Type B pancreatic cell (in vitro differentiated cells): ENCODE measurements around the gene ANK2. TPM values are rescaled to one million over a fixed set of nuclear protein-coding genes. Genes with fewer than 3 reads are reported as not detected.

Experiments
- DNase-seq: peaks from one replicate; pipeline ENCODE4 v3.0.0; 2021; ENCODE audit warnings: mixed read lengths; ENCODE audit not compliant: unreplicated experiment; ENCODE audit errors: extremely low spot score
- H3K27ac Mint-ChIP-seq: 2 replicates; pipeline ENCODE4 v1.8.0; 2021; ENCODE audit warnings: mild to moderate bottlenecking, mixed read lengths
- H3K27me3 Mint-ChIP-seq: 2 replicates; pipeline ENCODE4 v1.8.0; 2021; ENCODE audit warnings: mixed read lengths
- H3K36me3 Mint-ChIP-seq: 2 replicates; pipeline ENCODE4 v1.8.0; 2021; ENCODE audit warnings: mixed read lengths
- H3K4me1 Mint-ChIP-seq: one replicate; pipeline ENCODE4 v1.8.0; 2021; ENCODE audit warnings: mixed read lengths; ENCODE audit not compliant: unreplicated experiment
- H3K4me3 Mint-ChIP-seq: 2 replicates; pipeline ENCODE4 v1.8.0; 2021; ENCODE audit warnings: mild to moderate bottlenecking, mixed read lengths
- H3K9me3 Mint-ChIP-seq: 2 replicates; pipeline ENCODE4 v1.8.0; 2021; ENCODE audit warnings: mixed read lengths
- CTCF ChIP-seq: fragments of 200-600 bp; sonication (generic); conservative IDR thresholded peaks from 2 replicates; pipeline ENCODE4 v1.5.0; 2021; ENCODE audit warnings: antibody characterized with exemption, mild to moderate bottlenecking
- total RNA-seq: library from RNA; stranded (reverse); gene quantifications from 2 replicates; pipeline ENCODE4 v1.2.1, GENCODE V29; 2021; ENCODE audit warnings: low replicate concordance

The ANK2 gene
- total RNA-seq, 1 donor from 2014 or later: 27.7 TPM

GRCh38 chr4:113094331-113094730 is 44.9 kb downstream of the ANK2 start:
- H3K36me3 Mint-ChIP-seq: no peaks in the 10 kb centered on the region
- DNase-seq: no peak
- no peak overlapping the region for H3K27ac Mint-ChIP-seq
- H3K27me3 Mint-ChIP-seq: peaks cover 3% of the 10 kb centered on the region
- H3K4me3 Mint-ChIP-seq: no peak overlapping the region
- no peak for TF ChIP-seq CTCF
- no peaks in the 10 kb centered on the region for H3K9me3 Mint-ChIP-seq
- H3K4me1 Mint-ChIP-seq: no peaks in the 10 kb centered on the region

DNA sequence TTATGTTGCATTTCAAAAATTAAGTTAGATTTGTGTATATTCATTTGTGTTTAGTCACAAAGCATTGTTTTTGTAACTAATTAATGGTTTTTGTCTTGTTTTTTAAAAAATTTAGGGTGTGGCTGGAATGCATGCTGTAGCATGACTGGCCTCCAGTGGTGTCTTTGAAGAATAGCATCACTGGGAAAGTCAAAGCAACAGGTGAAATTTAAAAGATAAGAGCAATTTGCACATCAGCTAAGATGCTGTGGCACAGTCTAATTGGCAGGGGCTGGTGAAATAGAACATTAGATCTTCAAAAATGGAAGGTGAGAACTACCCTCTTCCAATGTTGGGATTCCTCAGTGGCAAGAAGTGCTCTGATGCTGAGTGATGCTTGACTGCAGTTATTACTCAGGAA is 45.3 kb downstream of the ANK2 start:
- Mint-ChIP-seq H3K27ac (no peak overlapping the region), H3K4me1 (no peaks in the 10 kb centered on the region), H3K36me3 (no peaks in the 10 kb centered on the region), H3K9me3 (no peaks in the 10 kb centered on the region), H3K4me3 (no peak overlapping the region), H3K27me3 (peaks cover 3% of the 10 kb centered on the region)
- peak; percentile 82 for TF ChIP-seq CTCF
- no peak for DNase-seq

- no peaks in the 10 kb centered on the region for H3K36me3 Mint-ChIP-seq
- no peak for TF ChIP-seq CTCF
- no peak for DNase-seq
- H3K4me3 Mint-ChIP-seq: no peak overlapping the region
- H3K27me3 Mint-ChIP-seq: peaks cover 4% of the 10 kb centered on the region
- H3K9me3 Mint-ChIP-seq: no peaks in the 10 kb centered on the region
- peaks cover 8% of the 10 kb centered on the region for H3K4me1 Mint-ChIP-seq
- H3K27ac Mint-ChIP-seq: no peak overlapping the region
Observed at GRCh38 chr4:113101669-113102068, 52.2 kb downstream of the ANK2 start.

DNA sequence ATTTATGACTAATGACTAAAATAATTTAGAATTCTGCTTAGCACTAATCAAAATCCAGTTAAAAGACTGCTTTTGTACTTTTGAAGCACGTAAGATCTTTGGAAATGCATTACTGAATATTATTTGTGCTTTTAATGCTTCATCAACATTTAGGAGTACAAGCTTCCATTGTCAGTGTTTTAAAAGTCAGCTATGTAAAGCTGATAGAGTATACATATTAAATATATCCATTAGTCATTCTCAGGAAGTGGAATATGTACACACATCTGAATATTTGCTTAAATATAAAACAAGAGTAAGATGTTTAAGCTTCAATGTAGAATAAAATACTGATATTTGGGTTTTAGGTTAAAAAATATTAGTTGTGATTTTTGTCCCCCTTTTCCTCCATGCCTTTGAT is 54.1 kb downstream of the ANK2 start:
- Mint-ChIP-seq H3K4me1 (peaks cover 8% of the 10 kb centered on the region), H3K9me3 (no peaks in the 10 kb centered on the region), H3K36me3 (no peaks in the 10 kb centered on the region), H3K4me3 (no peak overlapping the region), H3K27ac (no peak overlapping the region), H3K27me3 (peaks cover 4% of the 10 kb centered on the region)
- no peak for DNase-seq
- TF ChIP-seq CTCF: no peak

GRCh38 chr4:113106108-113106507 is 56.7 kb downstream of the ANK2 start:
- H3K4me1 Mint-ChIP-seq: peaks cover 8% of the 10 kb centered on the region
- no peaks in the 10 kb centered on the region for H3K36me3 Mint-ChIP-seq
- no peaks in the 10 kb centered on the region for H3K9me3 Mint-ChIP-seq
- peak; percentile 73 for TF ChIP-seq CTCF
- H3K4me3 Mint-ChIP-seq: no peak overlapping the region
- no peak for DNase-seq
- no peak overlapping the region for H3K27ac Mint-ChIP-seq
- peaks cover 4% of the 10 kb centered on the region for H3K27me3 Mint-ChIP-seq

- no peak for TF ChIP-seq CTCF
- H3K9me3 Mint-ChIP-seq: no peaks in the 10 kb centered on the region
- DNase-seq: no peak
- peak overlapping the region; percentile 34 for H3K4me3 Mint-ChIP-seq
- H3K27me3 Mint-ChIP-seq: peaks cover 3% of the 10 kb centered on the region
- H3K36me3 Mint-ChIP-seq: no peaks in the 10 kb centered on the region
- peaks cover 23% of the 10 kb centered on the region for H3K4me1 Mint-ChIP-seq
- peak overlapping the region; percentile 9 for H3K27ac Mint-ChIP-seq
Observed at GRCh38 chr4:113109106-113109718, 59.8 kb downstream of the ANK2 start.
